ACHN (cell line): ENCODE data around the gene SLITRK3.
"Not testable (repeated sequence)": the region's sequence is repeated elsewhere in the genome, so short reads cannot be mapped to it uniquely, and the experiment has no call there.

ENCODE experiments used
- DNase-seq: peaks from one replicate; pipeline ENCODE4 v3.0.0-alpha.2; 2015
- in situ Hi-C: cut with HindIII; loops from 2 replicates; pipeline ENCODE4 v1.10.0; 2017; ENCODE audit warnings: low sequenced_read_pairs, low pct_ligation_motif_present, low pct_unique_long_range_greater_than_20kb

The SLITRK3 gene

GRCh38 chr3:165194511-165195240, 1.5 kb downstream of the SLITRK3 start:
- in situ Hi-C loops = no loop called here
- no peak for DNase-seq

- no peak for DNase-seq
- in situ Hi-C loops = no loop called here
Measured at GRCh38 chr3:165193366-165194254, 2.6 kb downstream of the SLITRK3 start.

GRCh38 chr3:165192610-165193192, 3.5 kb downstream of the SLITRK3 start:
- in situ Hi-C loops = no loop called here
- no peak for DNase-seq

GRCh38 chr3:165191491-165191890, 4.7 kb downstream of the SLITRK3 start:
- in situ Hi-C loops = no loop called here

DNA sequence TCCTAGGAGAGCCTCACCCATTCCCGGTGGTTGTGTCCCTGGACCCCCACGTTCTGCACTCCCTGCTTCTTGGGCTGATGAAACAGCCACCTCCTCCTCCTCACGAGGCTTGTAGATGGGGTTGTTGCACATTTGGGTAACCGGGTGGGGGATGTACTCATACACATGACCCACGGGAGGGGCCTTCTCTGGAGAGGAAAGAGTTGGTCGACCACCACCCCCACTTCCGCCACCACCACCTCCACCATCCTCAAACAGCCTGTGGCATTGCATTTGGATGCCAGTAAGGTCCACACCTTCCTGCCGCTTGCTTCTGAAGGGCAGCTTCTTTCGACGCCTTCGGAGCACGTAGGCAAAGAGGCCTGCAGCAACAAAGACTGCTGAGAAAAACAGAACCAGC, 7.7 kb downstream of the SLITRK3 start:
- in situ Hi-C loops = no loop called here
- no peak for DNase-seq

More at GRCh38 chr3:165191491-165191890, 4.7 kb downstream of the SLITRK3 start:
- DNase-seq = no peak

- in situ Hi-C loops = no loop called here
- DNase-seq = peak; percentile 59
Measured at GRCh38 chr3:165185707-165186327, 10.4 kb downstream of the SLITRK3 start.

GRCh38 chr3:165181556-165181955, 14.6 kb downstream of the SLITRK3 start:
- no peak for DNase-seq
- in situ Hi-C loops = no loop called here

DNA sequence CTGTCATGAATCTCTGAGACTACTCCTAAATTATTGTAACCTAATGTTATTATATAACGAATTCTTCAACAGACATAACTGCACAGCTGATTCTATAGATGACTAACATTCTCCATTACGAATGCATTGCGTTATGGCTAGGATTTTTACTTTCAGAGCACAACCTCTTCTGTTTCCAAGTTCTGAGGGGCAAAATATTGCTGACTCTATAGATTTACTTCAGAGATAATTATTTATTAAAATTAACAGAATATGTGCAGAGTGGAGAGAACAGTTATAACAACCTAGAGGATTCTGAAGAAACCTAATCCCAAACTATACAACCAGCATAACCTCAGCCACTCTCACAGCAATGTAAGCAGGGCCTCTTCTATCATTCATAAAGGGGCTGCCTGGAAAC, 25.9 kb downstream of the SLITRK3 start:
- no peak for DNase-seq
- in situ Hi-C loops = no loop called here

GRCh38 chr3:165169368-165169767, 26.8 kb downstream of the SLITRK3 start:
- in situ Hi-C loops = no loop called here
- no peak for DNase-seq

DNA sequence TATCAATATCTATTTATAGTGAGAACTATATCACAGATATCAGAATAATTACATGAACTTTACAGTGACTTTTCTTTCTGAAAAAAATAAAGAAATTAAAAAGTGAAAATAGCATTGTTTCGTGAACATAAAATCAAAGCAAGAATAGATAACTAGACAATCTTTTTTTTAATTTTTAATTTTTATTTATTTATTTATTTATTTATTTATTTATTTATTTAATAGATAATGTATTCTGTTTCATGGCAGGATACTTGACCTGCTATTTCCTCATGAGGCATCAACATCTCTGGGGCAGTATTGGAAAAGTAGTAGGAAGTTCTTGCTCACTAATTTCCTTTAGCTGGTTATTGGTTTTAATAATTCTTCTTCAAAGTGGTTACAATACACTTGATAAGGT, 33.3 kb downstream of the SLITRK3 start:
- DNase-seq = no peak
- in situ Hi-C loops = no loop called here

DNA sequence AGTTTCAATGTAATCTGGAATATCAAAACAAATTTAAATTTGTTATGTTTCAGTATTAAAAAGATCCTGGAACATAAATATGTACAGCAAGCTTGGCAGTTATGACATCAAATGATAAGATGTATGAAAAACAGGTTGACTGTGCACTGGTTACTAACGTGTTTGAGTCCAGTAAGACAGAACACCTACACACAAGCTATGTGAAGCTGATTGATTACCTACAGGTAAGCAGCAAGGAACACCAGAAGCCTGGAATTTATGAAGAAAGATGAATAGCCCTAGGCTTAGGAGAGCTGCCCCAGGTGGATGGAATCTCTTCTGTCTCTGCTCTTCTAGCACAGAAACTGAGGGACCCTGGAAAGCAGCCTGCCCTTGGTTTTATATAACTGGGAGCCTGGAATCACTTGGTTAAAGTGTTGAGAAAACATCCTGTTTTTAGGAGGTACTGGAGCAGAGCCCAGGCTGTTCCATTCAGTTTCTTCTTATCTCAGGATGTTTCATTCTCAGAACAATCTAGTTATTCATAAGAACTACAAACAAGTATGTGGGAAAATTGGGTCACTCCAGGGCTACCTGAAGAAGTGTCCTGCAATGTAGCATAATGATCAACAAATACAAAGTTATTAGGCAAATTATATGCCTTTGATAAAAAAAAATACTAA, 36.3 kb downstream of the SLITRK3 start:
- no peak for DNase-seq
- in situ Hi-C loops = no loop called here

GRCh38 chr3:165158011-165158410, 38.2 kb downstream of the SLITRK3 start:
- no peak for DNase-seq
- in situ Hi-C loops = no loop called here

- in situ Hi-C loops = no loop called here
- DNase-seq = no peak
Measured at GRCh38 chr3:165156757-165157420, 39.3 kb downstream of the SLITRK3 start.

DNA sequence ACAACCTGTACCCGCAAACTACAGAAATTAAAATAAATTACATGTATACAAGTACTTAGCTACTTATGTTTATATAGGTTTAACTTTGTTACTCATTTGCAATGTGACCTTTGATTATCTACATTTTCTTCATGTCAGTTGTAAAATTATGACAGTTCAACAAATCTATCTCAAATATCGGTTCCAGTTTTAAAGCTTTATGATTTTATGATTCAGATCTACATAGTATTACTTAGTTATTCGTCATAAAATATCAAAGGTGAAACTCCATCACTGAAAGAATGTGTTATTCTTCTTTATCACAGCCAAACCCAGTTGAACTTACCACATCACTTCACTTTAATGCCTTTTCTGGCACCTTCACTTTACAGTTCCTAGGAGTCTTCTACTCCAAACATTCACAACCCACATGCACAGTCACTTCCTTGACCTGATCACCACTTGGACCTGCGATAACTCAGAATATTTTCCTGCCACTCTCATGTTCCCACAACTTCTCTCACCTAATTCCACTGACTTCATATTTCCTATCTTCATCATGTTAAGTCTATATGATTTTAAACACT, 47.2 kb downstream of the SLITRK3 start:
- in situ Hi-C loops = no loop called here
- no peak for DNase-seq

DNA sequence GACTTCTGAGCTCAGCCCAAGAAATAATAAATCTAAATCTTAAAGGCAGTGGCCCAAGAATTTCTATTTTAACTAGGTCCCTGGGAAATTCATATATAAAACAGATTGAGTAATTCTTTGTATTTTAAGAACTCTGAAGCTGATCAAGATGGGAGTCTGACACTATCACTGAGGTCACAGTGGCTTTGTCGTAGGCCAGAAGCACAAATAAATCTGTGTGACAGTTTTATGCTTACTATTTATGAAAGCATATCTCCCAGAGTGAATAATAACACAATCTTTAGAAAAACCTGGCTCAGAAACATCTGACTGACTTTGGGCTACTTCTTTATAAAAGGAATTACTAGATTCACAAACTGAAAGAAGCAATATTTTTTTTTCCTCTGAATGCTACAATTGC, 51.9 kb downstream of the SLITRK3 start:
- no peak for DNase-seq
- in situ Hi-C loops = no loop called here

GRCh38 chr3:165139918-165140317, 56.3 kb downstream of the SLITRK3 start:
- DNase-seq, in situ Hi-C loops: not testable (repeated sequence)
